Measurements from ENCODE around the gene SPEM3.

DNA sequence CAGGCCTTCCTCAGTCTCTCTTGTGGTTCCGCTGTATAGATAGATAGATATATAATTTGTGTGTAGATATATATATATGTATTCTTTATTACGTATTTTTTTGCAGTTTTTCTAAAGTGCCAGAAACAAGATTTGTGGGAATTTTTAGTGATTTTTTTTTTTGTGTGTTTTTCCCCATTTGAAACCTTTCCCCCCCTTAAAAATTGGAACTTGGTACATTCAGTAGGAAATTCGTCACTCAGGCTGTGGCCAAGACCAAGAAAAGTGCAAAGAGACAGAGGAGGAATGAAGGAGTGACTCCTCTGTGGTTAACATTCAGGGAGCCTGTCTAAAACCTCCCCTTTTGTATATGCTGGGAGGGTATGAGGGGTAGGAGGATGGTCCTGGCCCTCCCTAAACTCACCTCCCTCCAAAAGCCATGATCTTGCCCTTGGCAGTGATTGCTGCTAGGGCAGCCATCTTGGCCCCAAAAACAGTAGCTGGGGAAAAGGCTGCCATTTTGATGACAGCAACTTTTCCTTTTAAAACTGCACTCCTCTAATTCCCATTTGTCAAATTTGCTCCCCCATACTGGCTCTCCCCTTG, 31.4 kb downstream of the SPEM3 start:
- no peak for TF ChIP-seq POLR2A (IDR thresholded peaks at IDR 0.05)
- TF ChIP-seq, protein P1, sequence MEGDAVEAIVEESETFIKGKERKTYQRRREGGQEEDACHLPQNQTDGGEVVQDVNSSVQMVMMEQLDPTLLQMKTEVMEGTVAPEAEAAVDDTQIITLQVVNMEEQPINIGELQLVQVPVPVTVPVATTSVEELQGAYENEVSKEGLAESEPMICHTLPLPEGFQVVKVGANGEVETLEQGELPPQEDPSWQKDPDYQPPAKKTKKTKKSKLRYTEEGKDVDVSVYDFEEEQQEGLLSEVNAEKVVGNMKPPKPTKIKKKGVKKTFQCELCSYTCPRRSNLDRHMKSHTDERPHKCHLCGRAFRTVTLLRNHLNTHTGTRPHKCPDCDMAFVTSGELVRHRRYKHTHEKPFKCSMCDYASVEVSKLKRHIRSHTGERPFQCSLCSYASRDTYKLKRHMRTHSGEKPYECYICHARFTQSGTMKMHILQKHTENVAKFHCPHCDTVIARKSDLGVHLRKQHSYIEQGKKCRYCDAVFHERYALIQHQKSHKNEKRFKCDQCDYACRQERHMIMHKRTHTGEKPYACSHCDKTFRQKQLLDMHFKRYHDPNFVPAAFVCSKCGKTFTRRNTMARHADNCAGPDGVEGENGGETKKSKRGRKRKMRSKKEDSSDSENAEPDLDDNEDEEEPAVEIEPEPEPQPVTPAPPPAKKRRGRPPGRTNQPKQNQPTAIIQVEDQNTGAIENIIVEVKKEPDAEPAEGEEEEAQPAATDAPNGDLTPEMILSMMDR (IDR thresholded peaks at IDR 0.05), result no peak

Measured in ovary (tissue), 3 donors.